ENCODE data around the gene PCNX1.
"Not testable (repeated sequence)": the region's sequence is repeated elsewhere in the genome, so short reads cannot be mapped to it uniquely, and the experiment has no call there.

Gene PCNX1

DNA sequence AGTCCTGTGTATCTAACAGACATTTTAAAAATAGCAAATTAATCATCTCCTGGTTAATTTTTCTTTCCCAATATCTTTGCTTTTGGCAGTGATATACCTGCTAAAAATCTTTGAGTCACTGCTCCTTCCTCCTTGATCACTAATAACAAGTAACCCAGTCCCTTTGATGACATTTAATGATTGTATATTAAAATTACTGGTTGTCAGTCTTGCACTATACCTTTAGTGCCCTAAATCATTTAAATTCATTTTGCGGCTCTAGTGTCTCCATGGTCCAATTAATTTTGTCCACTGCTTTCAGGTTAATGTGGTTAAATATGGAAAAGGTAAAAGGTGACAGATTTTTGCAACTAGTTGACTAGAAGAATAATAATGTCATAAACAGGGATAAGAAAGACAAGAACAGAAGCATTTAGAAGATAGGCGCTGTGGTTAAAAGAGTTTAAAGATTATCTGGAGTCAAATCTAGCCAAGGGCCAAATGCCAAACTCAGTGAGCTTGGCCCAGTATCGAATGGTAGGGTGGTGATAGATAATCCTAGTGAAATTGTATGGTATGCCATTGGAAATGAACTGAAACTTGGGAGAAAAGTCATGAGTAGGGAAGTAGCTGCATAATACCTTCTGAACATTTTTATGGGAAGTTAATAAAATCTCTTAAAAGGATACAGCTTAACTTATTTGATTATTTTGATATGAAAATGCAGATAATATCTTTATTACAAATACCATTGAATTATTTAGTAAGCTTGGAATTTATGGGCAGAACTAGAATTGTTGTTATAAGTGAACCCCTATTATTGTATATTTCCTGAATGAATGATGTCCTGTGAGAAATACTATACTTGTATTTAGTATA lies 115.0 kb downstream of the PCNX1 start:
- no peak for DNase-seq

DNA sequence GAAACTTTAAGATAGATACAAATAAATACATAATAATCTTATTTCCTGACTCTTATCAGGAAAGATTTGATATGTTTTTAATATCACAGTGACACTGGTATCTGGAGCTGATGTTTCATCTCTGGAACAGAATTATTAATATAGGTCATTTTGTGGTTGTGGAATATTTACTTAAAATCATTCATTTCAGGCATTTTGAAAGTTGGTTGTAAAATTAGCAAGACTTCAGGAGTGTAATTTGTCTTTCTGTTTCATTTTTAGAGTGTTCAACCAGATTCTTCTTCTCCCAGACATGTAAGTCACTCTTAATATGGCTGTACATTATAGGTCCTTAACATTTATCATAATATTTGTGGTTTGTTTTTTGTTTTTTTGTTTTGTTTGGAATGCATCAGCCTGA lies 115.7 kb downstream of the PCNX1 start:
- no peak for DNase-seq

DNA sequence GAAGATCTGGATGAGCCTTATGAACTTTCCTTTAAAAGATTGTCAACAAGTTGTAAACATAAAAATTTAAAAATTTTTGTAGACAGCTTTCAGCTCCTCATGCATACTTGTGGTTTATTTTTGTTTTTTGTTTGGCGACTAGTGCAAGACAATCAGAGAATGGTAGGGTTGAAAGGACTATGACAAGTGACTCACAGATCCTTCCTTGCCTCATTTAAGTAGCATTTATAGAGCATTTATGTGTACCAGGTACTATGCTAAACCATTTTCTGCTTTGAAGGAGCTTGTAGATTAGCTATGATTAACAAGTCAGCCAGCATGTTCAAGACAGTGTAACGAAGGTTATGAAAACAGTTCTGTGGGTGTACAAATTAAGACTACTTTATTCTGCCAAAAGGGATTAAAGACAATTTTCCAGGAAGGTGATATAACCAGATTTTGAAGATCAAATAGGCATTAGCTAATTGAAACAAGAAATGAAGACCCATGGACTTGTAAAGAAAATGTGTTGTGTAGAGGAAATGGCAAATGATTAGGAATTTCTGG lies 122.0 kb downstream of the PCNX1 start:
- DNase-seq = no peak

- no peak for DNase-seq
Observed at GRCh38 chr14:71031000-71031399, 123.7 kb downstream of the PCNX1 start.

DNA sequence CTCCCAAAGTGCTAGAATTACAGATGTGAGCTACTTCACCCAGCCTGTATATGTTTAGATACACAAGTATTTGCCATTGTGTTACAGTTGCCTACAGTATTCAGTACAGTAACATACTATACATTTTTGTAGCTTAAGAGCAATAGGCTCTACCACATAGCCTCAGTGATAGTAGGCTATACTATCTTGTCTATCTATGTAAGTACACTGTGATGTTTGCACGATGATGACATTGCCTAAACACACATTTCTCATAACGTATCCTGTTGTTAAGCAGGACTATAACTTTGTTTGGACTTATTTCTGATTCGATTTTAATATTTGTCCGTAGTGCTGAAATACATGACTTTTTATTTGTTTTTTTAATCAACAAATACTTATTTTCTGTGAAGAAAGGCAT lies 129.2 kb downstream of the PCNX1 start:
- no peak for DNase-seq

DNA sequence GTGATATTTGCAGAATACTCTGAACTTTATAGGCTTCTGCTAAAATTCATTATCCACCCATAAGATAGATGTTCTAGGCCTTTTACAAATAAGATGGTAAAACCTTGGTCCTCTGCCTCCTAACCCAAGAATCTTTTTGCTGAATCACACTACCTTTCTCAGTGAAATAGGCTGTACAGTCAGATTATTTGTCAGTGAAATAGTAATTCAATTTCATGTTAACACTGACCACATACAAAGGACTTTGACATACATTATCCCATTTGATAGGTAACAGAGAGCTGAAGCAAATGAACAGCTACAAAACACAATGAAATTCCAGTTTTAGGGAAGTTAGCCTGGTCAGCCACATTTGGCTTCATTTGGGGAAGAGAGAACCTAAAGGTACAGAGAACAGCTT lies 141.1 kb downstream of the PCNX1 start:
- no peak for DNase-seq

- DNase-seq = no peak
Observed at GRCh38 chr14:71049435-71050133, 142.3 kb downstream of the PCNX1 start.

GRCh38 chr14:71050227-71050823 lies 143.1 kb downstream of the PCNX1 start:
- no peak for DNase-seq

- no peak for DNase-seq
Observed at GRCh38 chr14:71054706-71055105, 147.4 kb downstream of the PCNX1 start.

- DNase-seq = no peak
Observed at GRCh38 chr14:71056168-71056567, 148.9 kb downstream of the PCNX1 start.

- DNase-seq = no peak
Observed at GRCh38 chr14:71060274-71060673, 153.0 kb downstream of the PCNX1 start.

- DNase-seq = no peak
Observed at GRCh38 chr14:71060825-71061455, 153.7 kb downstream of the PCNX1 start.

DNA sequence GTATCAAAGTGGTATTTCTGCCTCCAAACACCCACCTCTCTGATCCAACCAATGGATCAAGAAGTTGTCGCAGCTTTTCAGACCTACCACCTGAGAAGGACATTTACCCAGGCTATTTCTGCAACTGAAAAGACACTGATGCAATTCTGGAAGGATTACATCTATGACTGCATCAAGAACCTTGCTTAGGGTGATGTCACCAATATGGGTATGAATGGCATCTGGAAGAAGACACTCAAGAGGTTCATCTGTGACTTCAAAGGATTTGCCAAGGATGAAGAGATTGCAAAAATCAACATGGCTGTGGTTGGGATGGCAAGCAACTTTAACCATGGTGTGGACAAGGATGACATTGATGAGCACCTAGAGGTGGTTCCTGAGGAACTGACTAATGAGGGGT lies 154.2 kb downstream of the PCNX1 start:
- no peak for DNase-seq

DNA sequence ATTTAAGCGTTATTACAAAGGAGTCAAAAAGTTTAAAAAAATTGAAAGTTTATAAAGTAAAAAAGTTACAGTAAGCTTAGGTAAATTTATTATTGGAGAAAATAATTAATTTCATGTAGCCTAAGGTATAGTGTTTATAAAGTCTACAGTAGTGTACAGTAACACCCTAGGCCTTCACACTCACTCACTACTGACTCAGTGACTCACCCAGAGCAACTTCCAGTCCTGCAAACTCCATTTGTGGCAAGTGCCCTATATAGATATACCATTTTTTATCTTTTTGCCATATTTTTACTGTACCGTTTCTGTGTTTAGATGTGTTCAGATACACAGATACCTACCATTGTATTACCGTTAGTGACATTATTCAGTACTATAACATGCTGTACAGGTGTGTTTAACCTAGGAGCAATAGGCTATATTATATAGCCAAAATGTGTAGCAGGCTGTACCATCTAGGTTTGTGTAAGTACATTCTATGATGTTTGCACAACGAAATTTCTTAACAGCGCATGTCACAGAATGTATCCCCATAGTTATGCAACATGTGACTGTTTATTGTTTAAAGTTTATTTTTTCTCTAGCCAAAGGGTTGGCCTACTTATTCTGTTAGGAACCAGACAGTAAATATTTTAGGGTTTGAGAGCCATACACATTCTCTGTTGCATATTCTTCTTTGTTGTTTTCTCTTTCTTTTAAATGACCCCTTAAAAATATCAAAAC lies 155.5 kb downstream of the PCNX1 start:
- no peak for DNase-seq

- DNase-seq = no peak
Observed at GRCh38 chr14:71063351-71063750, 156.1 kb downstream of the PCNX1 start.

- not testable (repeated sequence) for DNase-seq
Observed at GRCh38 chr14:71064747-71065146, 157.5 kb downstream of the PCNX1 start.

- DNase-seq = no peak
Observed at GRCh38 chr14:71070169-71070568, 162.9 kb downstream of the PCNX1 start.

GRCh38 chr14:71071042-71071441 lies 163.8 kb downstream of the PCNX1 start:
- DNase-seq = no peak

- no peak for DNase-seq
Observed at GRCh38 chr14:71076462-71077092, 169.3 kb downstream of the PCNX1 start.

DNA sequence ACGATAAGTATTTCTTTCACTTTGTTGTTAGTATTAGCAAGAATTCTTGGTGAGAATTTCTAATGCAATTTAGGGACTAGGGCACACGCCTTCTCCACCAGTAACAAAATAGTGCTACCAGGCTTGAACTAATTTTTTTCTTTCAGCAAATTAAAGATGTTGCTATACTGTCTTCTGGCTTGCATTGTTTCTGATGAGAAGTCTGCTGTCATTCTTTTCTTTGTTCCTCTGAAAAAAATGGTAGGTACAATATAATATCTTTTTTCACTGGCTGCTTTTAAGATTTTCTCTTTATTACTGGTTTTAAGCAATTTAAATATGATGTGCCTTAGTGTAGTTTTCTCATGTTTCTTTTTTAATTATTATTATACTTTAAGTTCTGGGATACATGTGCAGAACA lies 171.2 kb downstream of the PCNX1 start:
- no peak for DNase-seq

DNA sequence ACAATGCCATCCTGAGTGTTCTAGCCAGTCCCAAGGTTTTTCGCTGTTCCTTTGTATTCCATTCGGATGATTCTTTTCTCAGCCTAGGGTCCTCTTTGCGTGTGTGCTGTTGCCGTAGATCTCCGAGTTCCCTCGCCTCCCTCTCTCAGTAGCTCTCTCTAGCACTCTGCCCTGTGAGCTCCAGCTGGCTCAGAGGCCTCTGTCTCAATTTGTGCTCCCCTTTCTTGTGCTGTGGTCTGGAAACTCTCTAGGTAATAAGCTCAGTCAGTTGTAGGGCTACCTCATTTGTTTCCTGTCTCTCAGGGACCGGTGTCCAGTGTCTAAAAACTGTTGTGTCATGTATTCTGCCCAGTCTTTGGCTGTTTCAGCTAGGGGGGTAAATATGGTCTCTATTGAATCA lies 179.3 kb downstream of the PCNX1 start:
- DNase-seq = no peak

DNA sequence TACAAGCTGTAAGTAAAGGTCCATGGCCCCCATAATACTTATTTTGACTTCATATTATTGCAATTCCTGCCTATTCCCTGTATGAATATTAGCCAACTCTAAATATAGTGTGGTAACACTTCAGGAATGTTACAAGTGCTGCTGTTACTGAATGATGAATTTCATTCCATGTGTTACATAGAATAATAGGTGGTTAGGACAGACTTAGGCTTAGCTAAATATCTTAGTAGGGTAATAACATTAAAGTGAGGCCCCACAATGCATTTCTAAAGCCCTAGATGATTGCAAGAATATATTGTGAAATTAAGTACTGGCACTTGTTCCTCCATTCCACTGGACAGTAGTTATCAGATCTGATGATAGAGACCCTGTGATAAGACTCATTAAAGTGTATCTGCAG lies 182.7 kb downstream of the PCNX1 start:
- DNase-seq = no peak
